ENCODE data around the gene TAS2R60. TPM values are rescaled to one million over a fixed set of nuclear protein-coding genes. Genes with fewer than 3 reads are reported as not detected.
"Not testable (repeated sequence)": the region's sequence is repeated elsewhere in the genome, so short reads cannot be mapped to it uniquely, and the experiment has no call there.

The TAS2R60 gene, protein sequence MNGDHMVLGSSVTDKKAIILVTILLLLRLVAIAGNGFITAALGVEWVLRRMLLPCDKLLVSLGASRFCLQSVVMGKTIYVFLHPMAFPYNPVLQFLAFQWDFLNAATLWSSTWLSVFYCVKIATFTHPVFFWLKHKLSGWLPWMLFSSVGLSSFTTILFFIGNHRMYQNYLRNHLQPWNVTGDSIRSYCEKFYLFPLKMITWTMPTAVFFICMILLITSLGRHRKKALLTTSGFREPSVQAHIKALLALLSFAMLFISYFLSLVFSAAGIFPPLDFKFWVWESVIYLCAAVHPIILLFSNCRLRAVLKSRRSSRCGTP
- not detected for polyA plus RNA-seq (ENCODE audit: insufficient read depth in 1 of 5, insufficient read length in 5 of 5, low replicate concordance in 1 of 5)
- long read RNA-seq, donor 1: 0 reads
- long read RNA-seq, donor 2: 0 reads
- long read RNA-seq, donor 3: 0 reads
- long read RNA-seq, donor 4: 0 reads
- long read RNA-seq, donor 5: 0 reads
- long read RNA-seq, donor 6: 0 reads
- long read RNA-seq, donor 7: 0 reads
- long read RNA-seq, donor 8: 0 reads

- DNase-seq: no peak
Measured at GRCh38 chr7:143443153-143443552, at the start of gene TAS2R60. Gene TAS2R60, plus strand, starts transcription at chr7:143443453. Its CDS starts 0 bp downstream, at chr7:143443453.

- no peak for DNase-seq
Measured at GRCh38 chr7:143394068-143394467, 49.2 kb upstream of the TAS2R60 start.

- DNase-seq: no peak
Measured at GRCh38 chr7:143394777-143395176, 48.5 kb upstream of the TAS2R60 start.

GRCh38 chr7:143395187-143396149 is 47.8 kb upstream of the TAS2R60 start:
- DNase-seq: no peak

DNA sequence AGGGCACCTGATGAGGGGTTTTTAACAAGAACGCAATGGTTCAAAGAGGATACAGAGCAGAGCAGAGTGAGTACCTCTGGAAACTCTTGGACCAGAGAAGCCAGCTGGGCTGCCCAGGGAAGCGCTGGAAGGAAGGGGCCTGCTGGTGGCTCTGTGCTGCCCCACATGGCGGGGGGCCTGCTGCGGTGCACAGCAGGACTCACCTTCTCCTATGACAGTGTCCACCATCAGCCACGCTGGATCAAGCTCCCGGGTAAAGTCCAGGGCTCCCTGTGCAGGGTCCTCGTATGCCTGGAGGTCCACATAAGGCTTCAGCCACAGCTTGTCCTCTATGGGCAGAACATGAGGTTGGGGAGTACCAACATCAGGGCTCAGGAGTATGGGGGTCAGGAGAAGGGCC is 47.1 kb upstream of the TAS2R60 start:
- no peak for DNase-seq

DNA sequence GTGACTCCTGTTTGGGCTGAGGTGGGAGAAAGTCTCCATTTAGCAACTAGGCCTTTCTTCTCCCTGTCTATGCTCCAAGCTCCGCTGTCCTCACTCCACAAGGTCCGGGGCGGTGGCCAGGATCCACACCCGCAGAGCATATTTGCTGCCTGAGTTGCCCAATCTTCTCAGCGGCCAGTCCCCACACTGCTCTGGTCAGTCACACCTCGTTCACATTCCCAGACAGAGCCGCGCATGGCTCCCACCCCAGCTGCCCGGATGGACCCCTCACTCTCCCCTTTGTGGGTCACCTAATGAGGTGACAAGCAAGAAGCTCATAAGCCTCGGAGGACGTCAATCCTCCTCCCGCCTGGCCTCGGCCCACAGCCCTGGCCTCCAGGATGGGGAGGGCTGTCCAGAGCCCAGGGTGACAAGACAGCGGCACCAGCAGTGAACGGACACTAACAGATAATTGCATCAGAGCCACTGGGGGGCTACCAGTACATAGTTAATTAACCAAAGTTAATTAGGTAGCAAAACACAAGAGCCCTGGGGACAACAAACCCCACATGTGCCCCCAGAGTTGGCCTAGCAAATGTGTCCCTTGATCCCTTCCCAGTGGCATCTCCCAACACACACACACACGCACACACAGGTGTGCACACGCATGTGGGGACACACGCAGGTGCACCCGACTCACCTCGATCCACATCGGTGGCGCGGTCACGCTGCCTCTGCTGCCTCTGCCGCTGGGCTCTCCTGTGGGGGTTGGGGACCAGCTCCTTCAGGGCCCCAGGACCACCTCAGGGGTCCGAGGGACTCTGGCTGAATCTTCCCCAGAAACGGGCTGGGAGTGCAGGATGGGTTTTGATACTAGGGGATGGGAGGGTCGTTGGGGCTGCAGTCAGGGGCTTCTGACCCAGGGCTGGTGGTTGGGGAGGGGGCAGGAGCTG is 46.4 kb upstream of the TAS2R60 start:
- peak; percentile 90 to 93 for DNase-seq

DNA sequence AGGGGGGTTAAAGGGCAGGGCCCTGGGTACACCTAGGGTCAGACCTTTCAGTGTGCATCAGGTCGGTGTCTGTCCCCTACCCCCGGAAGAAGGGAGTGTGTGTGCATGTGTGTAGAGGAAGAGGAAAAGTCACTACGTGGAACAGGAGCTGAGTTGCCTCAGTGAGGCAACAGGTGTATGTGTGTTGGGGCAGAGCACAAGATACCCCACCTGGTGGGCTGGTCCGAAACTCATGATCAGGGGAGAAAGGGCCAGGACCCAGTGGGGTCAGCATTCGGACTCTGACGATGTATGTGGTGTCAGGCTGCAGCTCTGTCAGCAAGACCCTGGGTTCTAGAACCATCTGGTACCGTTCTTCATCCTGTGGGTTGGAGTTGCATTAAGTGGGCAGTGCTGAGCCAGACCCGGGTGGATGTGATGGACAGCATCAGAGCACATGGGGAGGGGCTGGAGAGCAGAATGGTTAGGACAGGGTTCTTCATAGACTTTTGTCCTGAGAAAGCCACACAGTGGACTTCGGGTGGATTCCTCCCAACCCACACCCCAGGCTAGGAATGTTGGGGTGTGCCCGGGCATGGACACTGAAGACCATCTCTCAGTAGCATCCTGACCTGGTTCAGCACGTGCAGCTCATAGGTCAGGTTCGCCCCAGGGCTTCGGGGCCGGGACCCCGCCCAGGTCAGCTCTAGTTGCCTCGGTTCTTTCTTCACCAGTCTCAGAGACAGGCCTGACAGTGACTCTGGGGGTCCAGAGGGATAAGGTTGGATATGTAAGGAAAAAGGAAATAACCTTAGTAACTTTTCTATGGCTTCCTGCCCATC is 45.3 kb upstream of the TAS2R60 start:
- DNase-seq: no peak

DNA sequence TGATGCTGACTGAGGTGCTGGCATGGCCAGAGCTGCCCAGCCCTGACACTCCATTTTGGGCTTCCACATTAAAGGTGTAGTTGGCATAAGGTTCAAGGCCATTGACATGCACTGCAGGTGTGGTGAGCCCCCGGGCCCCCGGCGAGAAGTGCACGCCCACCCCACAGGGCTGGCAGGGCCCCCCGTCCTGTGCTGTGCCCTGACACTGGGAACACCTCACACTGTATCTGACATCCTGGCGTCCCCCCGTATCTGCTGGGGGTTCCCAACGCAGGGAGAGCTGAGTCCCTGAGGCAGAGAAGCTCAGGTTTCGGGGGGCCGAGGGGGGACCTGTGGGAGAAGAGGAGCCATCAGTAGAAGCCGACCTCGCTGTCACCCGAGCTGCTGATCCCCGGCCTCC is 44.6 kb upstream of the TAS2R60 start:
- no peak for DNase-seq

- DNase-seq: no peak
Measured at GRCh38 chr7:143399151-143399550, 44.1 kb upstream of the TAS2R60 start.

DNA sequence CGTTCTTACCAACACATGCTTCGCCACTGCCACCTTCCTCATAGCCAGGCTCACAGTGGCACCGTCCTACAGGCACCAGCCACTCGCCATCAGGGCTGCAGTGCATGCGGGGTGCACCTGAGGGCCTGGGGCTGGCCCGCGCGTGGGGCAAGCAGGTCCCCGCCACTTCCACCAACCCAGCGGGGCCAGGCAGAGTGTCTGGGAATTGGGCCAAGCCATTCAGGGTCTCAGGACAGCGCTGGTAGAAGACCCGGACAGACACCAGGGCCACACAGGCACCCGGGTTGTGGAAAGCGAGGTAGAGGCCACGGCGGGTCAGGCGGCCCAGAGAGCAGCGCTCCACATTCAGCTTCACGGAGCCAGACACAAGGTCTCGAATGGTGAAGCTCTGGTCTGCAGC is 43.6 kb upstream of the TAS2R60 start:
- DNase-seq: no peak

DNA sequence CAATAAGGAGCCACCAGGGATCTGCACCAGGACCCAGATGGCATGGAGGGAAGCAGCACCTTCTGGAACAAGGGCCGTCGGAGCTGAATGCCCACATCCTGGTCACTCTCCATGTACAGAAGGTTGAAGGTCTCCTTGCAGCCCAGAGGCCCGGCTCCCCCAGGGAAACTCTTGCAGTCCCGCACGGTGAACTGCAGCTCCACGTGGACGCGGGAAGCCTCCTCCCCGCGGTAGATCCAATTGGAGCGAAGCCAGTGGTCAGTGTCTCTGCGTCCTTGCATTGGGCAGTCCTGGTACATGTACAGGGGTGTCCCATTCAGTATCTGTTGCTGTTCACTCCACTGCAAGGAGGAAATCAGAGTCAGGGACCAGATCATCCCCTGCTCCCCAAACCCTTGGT is 42.0 kb upstream of the TAS2R60 start:
- no peak for DNase-seq

DNA sequence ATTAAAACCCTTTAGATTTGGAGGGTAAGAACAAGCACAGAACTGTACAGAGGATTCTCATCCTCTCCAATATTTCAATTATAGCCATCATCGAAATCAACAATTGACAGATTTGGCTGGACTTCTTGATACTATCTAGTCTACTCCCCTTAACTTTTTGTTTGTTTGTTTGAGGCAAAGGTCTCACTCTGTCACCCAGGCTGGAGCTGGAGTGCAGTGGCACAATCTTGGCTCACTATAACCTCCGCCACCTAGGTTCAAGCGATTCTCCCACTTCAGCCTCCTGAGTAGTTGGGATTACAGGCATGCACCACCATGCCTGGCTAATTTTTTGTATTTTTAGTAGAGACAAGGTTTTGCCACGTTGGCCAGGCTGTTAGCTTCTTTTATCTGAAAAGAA is 41.0 kb upstream of the TAS2R60 start:
- DNase-seq: not testable (repeated sequence)

- peak; percentile 93 to 95 for DNase-seq
Measured at GRCh38 chr7:143405173-143406001, 37.9 kb upstream of the TAS2R60 start.

- no peak for DNase-seq
Measured at GRCh38 chr7:143406002-143406357, 37.3 kb upstream of the TAS2R60 start.

DNA sequence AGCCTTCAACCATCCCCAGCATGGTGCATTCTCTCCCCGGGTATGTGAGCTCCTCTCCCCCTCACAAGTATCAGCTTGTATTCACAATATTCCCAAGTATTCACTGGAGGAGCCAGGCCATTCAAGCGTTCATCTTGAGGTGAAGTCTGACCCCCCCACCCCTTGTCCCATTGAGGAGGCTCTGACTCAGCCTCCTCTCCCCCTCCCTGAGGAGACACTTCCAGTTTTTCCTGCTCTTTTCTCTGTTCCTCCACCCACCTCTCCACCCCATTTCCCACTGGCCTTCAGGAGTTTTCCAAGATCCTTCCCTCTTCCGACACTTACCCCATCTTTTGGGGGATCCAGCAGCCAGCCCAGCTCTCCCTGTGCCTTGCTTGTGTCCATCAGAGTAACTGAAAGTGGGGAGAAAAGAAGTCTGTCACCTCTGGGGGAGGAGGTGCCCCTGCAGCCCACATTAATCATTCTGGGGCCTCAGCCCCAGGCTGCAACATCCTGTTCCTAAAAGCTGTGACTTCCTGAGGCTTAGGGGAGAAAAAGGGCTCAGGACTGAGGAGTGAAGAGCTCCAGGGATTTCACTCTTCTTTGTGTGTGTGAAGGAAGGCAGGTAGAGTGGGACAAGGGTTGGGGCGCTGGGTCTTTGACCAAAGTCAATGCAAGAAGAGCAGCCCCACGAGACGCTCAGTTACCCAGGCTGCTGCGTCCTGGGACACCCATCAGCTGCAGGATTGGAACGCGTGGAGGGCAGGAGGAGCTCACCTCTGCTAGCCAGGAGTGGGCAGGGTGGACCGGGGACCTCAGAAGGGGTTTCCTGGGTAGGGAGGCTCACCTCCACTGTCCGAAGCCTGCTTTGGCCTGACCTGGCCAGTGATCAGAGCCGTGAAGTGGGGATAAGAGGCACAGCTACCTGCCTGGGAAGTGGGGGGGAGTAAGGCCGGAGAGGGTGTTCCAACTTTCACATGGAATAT is 35.7 kb upstream of the TAS2R60 start:
- no peak for DNase-seq

- no peak for DNase-seq
Measured at GRCh38 chr7:143408252-143408685, 35.0 kb upstream of the TAS2R60 start.

- no peak for DNase-seq
Measured at GRCh38 chr7:143408686-143409561, 34.3 kb upstream of the TAS2R60 start, which contains the start of gene EPHA1. Gene EPHA1, minus strand, starts transcription at chr7:143408856. Its CDS starts 51 bp downstream, at chr7:143408805.

Measured in right lung (tissue), 10 donors.